ENCODE data around the gene EYS. TPM values are rescaled to one million over a fixed set of nuclear protein-coding genes. Genes with fewer than 3 reads are reported as not detected.

The EYS gene
- total and polyA plus RNA-seq, 9 of the 15 experiments (the other 6 are each of a cell fraction or from before 2014, with no cell fraction given), result 0.03 to 0.36 (median 0.10) TPM; not detected in 2

DNA sequence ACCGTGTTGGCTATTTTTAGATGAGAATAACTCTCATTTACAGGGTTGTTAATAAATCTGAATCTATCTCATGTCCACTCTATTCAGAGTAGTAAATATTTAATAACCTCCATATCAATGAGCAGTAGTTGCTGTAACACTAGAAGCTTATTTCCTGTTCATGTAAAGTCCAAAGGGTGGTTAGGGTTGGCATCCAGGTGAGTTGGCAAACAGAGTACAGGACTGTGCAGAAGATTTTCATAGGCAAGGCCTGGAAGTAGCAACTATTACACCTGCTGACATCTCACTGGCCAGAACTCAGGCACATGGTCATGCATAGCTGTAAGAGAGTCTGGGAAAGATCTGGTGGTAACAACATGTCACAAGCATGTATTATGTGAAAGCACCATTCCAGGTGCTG is 1923.9 kb downstream of the EYS start:
- no TSS peak for BruUV-seq (replicated peaks)
- no peak for FAIRE-seq
- H3K9ac ChIP-seq (ENCODE audit: insufficient read depth in 1 of 2, low read depth in 2 of 2, low read length in 2 of 2), result no peak overlapping the region
- TF ChIP-seq E2F3 (CRISPR knock-in tag; IDR thresholded peaks at IDR 0.05) (no peak), ZNF76 (CRISPR knock-in tag; IDR thresholded peaks at IDR 0.05; ENCODE audit: borderline replicate concordance) (no peak), ZNF699 (CRISPR knock-in tag; IDR thresholded peaks at IDR 0.05; ENCODE audit: insufficient replicate concordance) (no peak), NR3C1 (CRISPR knock-in tag; IDR thresholded peaks at IDR 0.05) (no peak), ZFP91 (CRISPR knock-in tag; IDR thresholded peaks at IDR 0.05) (no peak), FOXK1 (CRISPR knock-in tag; IDR thresholded peaks at IDR 0.05; ENCODE audit: borderline replicate concordance) (no peak), SMARCA5 (IDR thresholded peaks at IDR 0.05) (no peak), DACH1 (IDR thresholded peaks at IDR 0.05; ENCODE audit: partially characterized antibody) (no peak), MYC (IDR thresholded peaks at IDR 0.05; ENCODE audit: low read depth, low read length) (no peak), MYC (CRISPR knock-in tag; IDR thresholded peaks at IDR 0.05; ENCODE audit: borderline replicate concordance, low read depth) (no peak), ZNF655 (CRISPR knock-in tag; IDR thresholded peaks at IDR 0.05) (no peak), KAT2B (IDR thresholded peaks at IDR 0.05; ENCODE audit: low read depth, low read length) (no peak), YY1 (IDR thresholded peaks at IDR 0.05; ENCODE audit: borderline replicate concordance in 1 of 3, control insufficient read depth in 1 of 3, extremely low read depth in 1 of 3, insufficient read depth in 3 of 3, insufficient read length in 1 of 3, insufficient replicate concordance in 2 of 3, low read depth in 1 of 3, low read length in 2 of 3) (no peak), RHOXF2B (CRISPR knock-in tag; conservative IDR thresholded peaks at IDR 0.05) (no peak)
- TF ChIP-seq, protein P1, sequence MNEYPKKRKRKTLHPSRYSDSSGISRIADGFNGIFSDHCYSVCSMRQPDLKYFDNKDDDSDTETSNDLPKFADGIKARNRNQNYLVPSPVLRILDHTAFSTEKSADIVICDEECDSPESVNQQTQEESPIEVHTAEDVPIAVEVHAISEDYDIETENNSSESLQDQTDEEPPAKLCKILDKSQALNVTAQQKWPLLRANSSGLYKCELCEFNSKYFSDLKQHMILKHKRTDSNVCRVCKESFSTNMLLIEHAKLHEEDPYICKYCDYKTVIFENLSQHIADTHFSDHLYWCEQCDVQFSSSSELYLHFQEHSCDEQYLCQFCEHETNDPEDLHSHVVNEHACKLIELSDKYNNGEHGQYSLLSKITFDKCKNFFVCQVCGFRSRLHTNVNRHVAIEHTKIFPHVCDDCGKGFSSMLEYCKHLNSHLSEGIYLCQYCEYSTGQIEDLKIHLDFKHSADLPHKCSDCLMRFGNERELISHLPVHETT (CRISPR knock-in tag; conservative IDR thresholded peaks at IDR 0.05 in 1 of 2, IDR thresholded peaks at IDR 0.05 in 1 of 2), result no peak
- TF ChIP-seq, protein P2, sequence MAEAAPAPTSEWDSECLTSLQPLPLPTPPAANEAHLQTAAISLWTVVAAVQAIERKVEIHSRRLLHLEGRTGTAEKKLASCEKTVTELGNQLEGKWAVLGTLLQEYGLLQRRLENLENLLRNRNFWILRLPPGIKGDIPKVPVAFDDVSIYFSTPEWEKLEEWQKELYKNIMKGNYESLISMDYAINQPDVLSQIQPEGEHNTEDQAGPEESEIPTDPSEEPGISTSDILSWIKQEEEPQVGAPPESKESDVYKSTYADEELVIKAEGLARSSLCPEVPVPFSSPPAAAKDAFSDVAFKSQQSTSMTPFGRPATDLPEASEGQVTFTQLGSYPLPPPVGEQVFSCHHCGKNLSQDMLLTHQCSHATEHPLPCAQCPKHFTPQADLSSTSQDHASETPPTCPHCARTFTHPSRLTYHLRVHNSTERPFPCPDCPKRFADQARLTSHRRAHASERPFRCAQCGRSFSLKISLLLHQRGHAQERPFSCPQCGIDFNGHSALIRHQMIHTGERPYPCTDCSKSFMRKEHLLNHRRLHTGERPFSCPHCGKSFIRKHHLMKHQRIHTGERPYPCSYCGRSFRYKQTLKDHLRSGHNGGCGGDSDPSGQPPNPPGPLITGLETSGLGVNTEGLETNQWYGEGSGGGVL (CRISPR knock-in tag; IDR thresholded peaks at IDR 0.05), result no peak

More for the DNA sequence above, 1923.9 kb downstream of the EYS start:
- ChIA-PET CTCF (ENCODE audit: low intra/inter-chr PET ratio) (no interaction called here), POLR2A (no interaction called here)
- in situ Hi-C loops (cut with MboI) (no loop called here), intact Hi-C loops (cut with micrococcal nuclease) (no loop called here)
- Histone ChIP-seq H3K27me3 (ENCODE audit: control insufficient read depth in 2 of 2, insufficient read depth in 2 of 2, low read length in 2 of 2) (no peaks in the 10 kb centered on the region), H3K4me2 (ENCODE audit: insufficient read depth, low read length) (no peak overlapping the region), H3K4me1 (replicated peaks in 1 of 2; ENCODE audit: control insufficient read depth in 2 of 2, insufficient read depth in 2 of 2, low read length in 2 of 2) (no peaks in the 10 kb centered on the region), H4K20me1 (replicated peaks; ENCODE audit: control insufficient read depth, insufficient read depth, low read length) (no peaks in the 10 kb centered on the region), H2AFZ (ENCODE audit: low read depth, low read length) (no peak overlapping the region), H3K27ac (ENCODE audit: extremely low read depth, low read depth, low read length) (no peak overlapping the region), H3K4me3 (no peak overlapping the region), H3K9me1 (ENCODE audit: control insufficient read depth, insufficient read depth, low read length) (no peaks in the 10 kb centered on the region), H3K9me3 (replicated peaks; ENCODE audit: control insufficient read depth, insufficient read depth, low read depth, low read length) (no peaks in the 10 kb centered on the region), H3K79me2 (ENCODE audit: control insufficient read depth, insufficient read depth, low read length) (no peaks in the 10 kb centered on the region), H3K36me3 (ENCODE audit: control insufficient read depth, insufficient read depth, low read length) (no peaks in the 10 kb centered on the region)
- 0% methylated on average over 1 of the region's 1 CpG for WGBS (ENCODE audit: insufficient coverage, low coverage, missing lambda C conversion rate)
- DNase-seq (ENCODE audit: extremely low read depth in 1 of 4, low spot score in 3 of 4) (no peak), ATAC-seq (no peak)
